Mucosa of descending colon (tissue), 3 donors: Measurements from ENCODE around the gene SOCS1. TPM values are rescaled to one million over a fixed set of nuclear protein-coding genes. Genes with fewer than 3 reads are reported as not detected.

Experiments used
- ATAC-seq: fragments of 200-7000 bp; cut with Tn5 transposase; one replicate; pipeline ENCODE4 v1.9.1; 2020; ENCODE audit warnings: mild to moderate bottlenecking, moderate library complexity
- DNase-seq, 3 donors: peaks; one replicate each; pipeline ENCODE4 v3.0.0-alpha.2; 2020
- H3K36me3 ChIP-seq: fragments of 200-600 bp; one replicate; pipeline ENCODE4 v1.8.0; 2021; ENCODE audit warnings: low read depth, mild to moderate bottlenecking
- H3K4me1 ChIP-seq: fragments of 200-600 bp; one replicate; pipeline ENCODE4 v1.8.0; 2021; ENCODE audit warnings: low read depth, mild to moderate bottlenecking
- H3K4me3 ChIP-seq: fragments of 200-600 bp; one replicate; pipeline ENCODE4 v1.8.0; 2021; ENCODE audit warnings: mild to moderate bottlenecking
- H3K9me3 ChIP-seq: fragments of 200-600 bp; one replicate; pipeline ENCODE4 v1.8.0; 2021; ENCODE audit warnings: mild to moderate bottlenecking
- intact Hi-C, 2 donors: fragments of 100-400 bp; cut with DNase I in 1 of 2; cut with micrococcal nuclease in 1 of 2; formaldehyde crosslinking; loops; one replicate each; pipeline versions ENCODE4 v1.11.0 to v1.11.1; 2022; cut with DNase I, micrococcal nuclease
- total RNA-seq, 3 donors: library from RNA; stranded (reverse); fragmentation: NEBNext Ultra II Directional in 2 of 3; extraction: Animal tissue kit (Norgen Biotek cat#: 25700) in 2 of 3; gene quantifications; one replicate each; pipeline versions ENCODE4 v1.2.1 to v1.2.4, GENCODE V29; 2021 to 2023
- TF ChIP-seq, protein P1 (sequence below): fragments of 200-600 bp; IDR thresholded peaks from one replicate; pipeline ENCODE4 v1.8.0; 2022; ENCODE audit warnings: antibody characterized with exemption, mild to moderate bottlenecking
- donor health status: DM: no; HTN: no; CAD: no; lungs with moderate emphysema.
- donor health status: DM: no; HTN: no; CAD: no.
- donor health status: DM: no; HTN: yes; CAD: no.

The SOCS1 gene
- total RNA-seq, 3 donors from 2014 or later: 4.0 to 6.5 (median 4.1) TPM

- Histone ChIP-seq H3K4me3 (no peak overlapping the region), H3K4me1 (no peaks in the 10 kb centered on the region), H3K36me3 (no peaks in the 10 kb centered on the region), H3K9me3 (peaks cover 18% of the 10 kb centered on the region)
- no peak for ATAC-seq
- TF ChIP-seq, protein P1, sequence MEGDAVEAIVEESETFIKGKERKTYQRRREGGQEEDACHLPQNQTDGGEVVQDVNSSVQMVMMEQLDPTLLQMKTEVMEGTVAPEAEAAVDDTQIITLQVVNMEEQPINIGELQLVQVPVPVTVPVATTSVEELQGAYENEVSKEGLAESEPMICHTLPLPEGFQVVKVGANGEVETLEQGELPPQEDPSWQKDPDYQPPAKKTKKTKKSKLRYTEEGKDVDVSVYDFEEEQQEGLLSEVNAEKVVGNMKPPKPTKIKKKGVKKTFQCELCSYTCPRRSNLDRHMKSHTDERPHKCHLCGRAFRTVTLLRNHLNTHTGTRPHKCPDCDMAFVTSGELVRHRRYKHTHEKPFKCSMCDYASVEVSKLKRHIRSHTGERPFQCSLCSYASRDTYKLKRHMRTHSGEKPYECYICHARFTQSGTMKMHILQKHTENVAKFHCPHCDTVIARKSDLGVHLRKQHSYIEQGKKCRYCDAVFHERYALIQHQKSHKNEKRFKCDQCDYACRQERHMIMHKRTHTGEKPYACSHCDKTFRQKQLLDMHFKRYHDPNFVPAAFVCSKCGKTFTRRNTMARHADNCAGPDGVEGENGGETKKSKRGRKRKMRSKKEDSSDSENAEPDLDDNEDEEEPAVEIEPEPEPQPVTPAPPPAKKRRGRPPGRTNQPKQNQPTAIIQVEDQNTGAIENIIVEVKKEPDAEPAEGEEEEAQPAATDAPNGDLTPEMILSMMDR: no peak
- no peak for DNase-seq
- intact Hi-C loops: no loop called here
These were observed 38.1 kb downstream of the SOCS1 start for GRCh38 chr16:11217651-11218603.

DNA sequence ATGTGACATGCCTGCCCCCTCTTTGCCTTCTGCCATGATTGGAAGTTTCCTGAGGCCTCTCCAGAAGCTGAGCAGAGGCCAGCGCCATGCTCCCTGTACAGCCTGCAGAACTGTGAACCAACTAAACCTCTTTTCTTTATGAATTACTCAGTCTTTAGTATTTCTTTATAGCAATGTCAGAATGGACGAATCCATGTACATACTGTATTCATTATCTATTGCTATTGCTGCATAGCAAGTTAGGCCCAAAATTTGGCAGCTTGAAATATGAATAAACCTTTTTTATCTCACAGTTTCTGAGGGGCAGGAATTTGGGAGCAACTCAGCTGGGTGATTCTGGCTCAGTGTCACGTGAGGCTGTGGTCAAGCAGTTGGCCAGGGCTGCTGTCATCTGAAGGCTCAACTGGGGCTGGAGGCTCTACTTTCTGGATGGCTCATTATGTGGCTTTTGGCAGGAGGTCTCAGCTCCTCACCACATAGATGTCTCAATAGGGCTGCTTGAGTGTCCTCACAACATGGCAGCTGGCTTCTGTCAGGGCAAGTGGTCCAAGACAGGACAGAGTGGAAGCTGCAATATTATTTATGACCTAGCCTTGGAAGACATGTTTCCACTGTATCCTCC, 40.0 kb downstream of the SOCS1 start:
- peaks cover 18% of the 10 kb centered on the region for H3K9me3 ChIP-seq
- no peaks in the 10 kb centered on the region for H3K4me1 ChIP-seq
- DNase-seq (no peak), ATAC-seq (no peak)
- no peak overlapping the region for H3K4me3 ChIP-seq
- H3K36me3 ChIP-seq: no peaks in the 10 kb centered on the region
- intact Hi-C loops: no loop called here
- TF ChIP-seq, protein P1: no peak

DNA sequence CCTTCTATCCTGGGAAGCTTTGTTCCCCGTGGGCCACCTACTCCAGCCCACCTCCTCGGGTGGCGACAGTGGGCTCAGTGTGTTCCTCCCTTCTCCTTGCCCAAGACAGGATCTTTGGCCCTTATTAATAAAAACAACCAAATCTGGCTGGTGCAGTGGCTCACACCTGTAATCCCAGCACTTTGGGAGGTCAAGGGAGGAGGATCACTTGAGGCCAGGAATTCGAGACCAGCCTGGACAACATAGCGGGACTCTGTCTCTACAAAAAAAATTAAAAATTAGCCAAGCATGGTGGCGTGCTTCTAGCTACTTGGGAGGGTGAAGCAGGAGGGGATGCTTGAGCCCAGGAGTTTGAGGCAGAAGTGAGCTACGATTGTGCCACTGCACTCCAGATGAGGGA, 42.2 kb downstream of the SOCS1 start:
- Histone ChIP-seq H3K4me3 (no peak overlapping the region), H3K36me3 (no peaks in the 10 kb centered on the region), H3K4me1 (no peaks in the 10 kb centered on the region), H3K9me3 (peaks cover 18% of the 10 kb centered on the region)
- ATAC-seq (no peak), DNase-seq (no peak)
- TF ChIP-seq, protein P1: no peak
- intact Hi-C loops: no loop called here

DNA sequence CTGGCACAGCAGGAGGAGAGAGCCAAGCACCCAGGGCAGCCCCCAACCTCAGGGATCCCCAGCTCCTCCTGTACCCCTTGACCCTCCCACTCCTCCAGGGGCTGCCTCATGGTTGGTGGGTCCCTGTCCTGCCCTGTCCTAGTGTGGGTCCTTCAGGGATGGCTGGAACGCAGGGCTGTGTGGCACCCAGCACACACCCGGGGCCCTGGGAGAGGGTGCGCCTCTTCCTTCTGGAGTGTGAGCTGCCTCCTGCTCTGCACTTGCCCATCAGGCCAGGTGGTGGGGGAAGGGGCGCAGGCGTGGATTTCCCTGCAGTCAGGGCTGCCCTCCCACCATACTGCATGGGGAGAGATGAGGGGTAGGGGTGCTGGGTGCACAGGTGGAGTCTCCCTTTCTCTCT, 42.6 kb downstream of the SOCS1 start:
- DNase-seq (no peak), ATAC-seq (peak; percentile 14)
- TF ChIP-seq, protein P1: no peak
- Histone ChIP-seq H3K9me3 (peaks cover 15% of the 10 kb centered on the region), H3K36me3 (no peaks in the 10 kb centered on the region), H3K4me3 (no peak overlapping the region), H3K4me1 (no peaks in the 10 kb centered on the region)
- intact Hi-C loops: no loop called here

DNA sequence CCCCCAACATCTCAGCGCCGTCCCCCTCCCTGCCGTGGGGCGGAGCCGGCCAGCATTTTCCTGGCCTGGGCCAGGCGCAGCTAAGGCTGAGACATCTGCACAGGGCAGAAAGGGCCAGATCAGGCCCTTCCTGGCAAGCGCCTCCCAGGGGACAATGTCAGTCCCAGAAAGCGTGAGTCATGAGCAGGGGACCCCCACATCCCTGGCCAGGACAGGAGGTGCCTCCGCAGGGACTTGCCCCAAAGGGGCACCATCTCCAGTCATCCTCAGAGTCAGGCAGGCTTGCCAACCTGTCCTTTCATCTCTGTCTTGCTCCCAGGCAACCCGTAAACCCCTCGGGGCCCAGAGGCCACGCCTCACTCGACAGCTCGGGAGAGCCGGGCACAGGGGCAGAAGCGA, 43.2 kb downstream of the SOCS1 start:
- TF ChIP-seq, protein P1: no peak

More for the DNA sequence above, 43.2 kb downstream of the SOCS1 start:
- H3K9me3 ChIP-seq: peaks cover 11% of the 10 kb centered on the region
- H3K4me1 ChIP-seq: no peaks in the 10 kb centered on the region
- no peaks in the 10 kb centered on the region for H3K36me3 ChIP-seq
- ATAC-seq (peak; percentile 16), DNase-seq (no peak)
- H3K4me3 ChIP-seq: no peak overlapping the region
- intact Hi-C loops: no loop called here
